Germinal center (tissue), 1 donor: Measurements from ENCODE around the gene MARCHF7.
"Not testable (repeated sequence)": the region's sequence is repeated elsewhere in the genome, so short reads cannot be mapped to it uniquely, and the experiment has no call there.

ENCODE experiments used
- DNase-seq: peaks from one replicate; pipeline ENCODE4 v3.0.0; 2012; ENCODE audit warnings: mixed read lengths, low spot score

MARCHF7 gene

GRCh38 chr2:159712143-159712928, at the start of gene MARCHF7:
Gene MARCHF7, plus strand, starts transcription at chr2:159712506. Its CDS starts 16,517 bp downstream, at chr2:159729023.
- peak; percentile 95 for DNase-seq

GRCh38 chr2:159667423-159667822, 44.9 kb upstream of the MARCHF7 start:
- not testable (repeated sequence) for DNase-seq

GRCh38 chr2:159671047-159671446, 41.3 kb upstream of the MARCHF7 start:
- DNase-seq = no peak

GRCh38 chr2:159677654-159678053, 34.7 kb upstream of the MARCHF7 start:
- no peak for DNase-seq

GRCh38 chr2:159680692-159681091, 31.6 kb upstream of the MARCHF7 start:
- DNase-seq = no peak

GRCh38 chr2:159683817-159684216, 28.5 kb upstream of the MARCHF7 start:
- DNase-seq = no peak

GRCh38 chr2:159684796-159685195, 27.5 kb upstream of the MARCHF7 start:
- DNase-seq = no peak

- no peak for DNase-seq
Measured at GRCh38 chr2:159694500-159695040, 17.7 kb upstream of the MARCHF7 start.

- no peak for DNase-seq
Measured at GRCh38 chr2:159695795-159696448, 16.4 kb upstream of the MARCHF7 start.

GRCh38 chr2:159703491-159703890, 8.8 kb upstream of the MARCHF7 start:
- DNase-seq = no peak

- DNase-seq = no peak
Measured at GRCh38 chr2:159706385-159706980, 5.8 kb upstream of the MARCHF7 start.

- DNase-seq = no peak
Measured at GRCh38 chr2:159708066-159708760, 4.1 kb upstream of the MARCHF7 start.

- no peak for DNase-seq
Measured at GRCh38 chr2:159710601-159711180, 1.6 kb upstream of the MARCHF7 start.

GRCh38 chr2:159711562-159712142, 654 bp upstream of the MARCHF7 start:
- no peak for DNase-seq

- DNase-seq = no peak
Measured at GRCh38 chr2:159712929-159713420, 669 bp downstream of the MARCHF7 start.

- DNase-seq = no peak
Measured at GRCh38 chr2:159713631-159714246, 1.4 kb downstream of the MARCHF7 start.

GRCh38 chr2:159714247-159714930, 2.1 kb downstream of the MARCHF7 start:
- DNase-seq = no peak

GRCh38 chr2:159715451-159715850, 3.1 kb downstream of the MARCHF7 start:
- no peak for DNase-seq

GRCh38 chr2:159716409-159716808, 4.1 kb downstream of the MARCHF7 start:
- DNase-seq = not testable (repeated sequence)

- no peak for DNase-seq
Measured at GRCh38 chr2:159716857-159717256, 4.6 kb downstream of the MARCHF7 start.
